B cell (primary cell): ENCODE data around the gene KIDINS220. TPM values are rescaled to one million over a fixed set of nuclear protein-coding genes. Genes with fewer than 3 reads are reported as not detected.

Experiments
- ATAC-seq: fragments of 200-7000 bp; cut with Tn5 transposase; one replicate; pipeline ENCODE4 v1.10.0; 2021; ENCODE audit warnings: low read depth, mild to moderate bottlenecking, moderate number of reproducible peaks, moderate library complexity
- CTCF ChIA-PET: fragments of 350-600 bp; sonication (Branson Sonifier 250); formaldehyde crosslinking; loops from one replicate; lab custom pipeline; 2021; ENCODE audit warnings: antibody characterized with exemption, inconsistent platforms; lab: Charles Lee
- POLR2A ChIA-PET: fragments of 350-600 bp; sonication (Branson Sonifier 250); formaldehyde crosslinking; loops from one replicate; lab custom pipeline; 2021; ENCODE audit warnings: antibody characterized with exemption; lab: Charles Lee
- DNase-seq: peaks from one replicate; pipeline ENCODE4 v3.0.0; 2013
- H2AFZ ChIP-seq: 2 replicates; pipeline ENCODE4 v1.6.1; 2012; ENCODE audit warnings: mild to moderate bottlenecking, low read depth, low read length; ENCODE audit not compliant: insufficient read depth, poor library complexity, severe bottlenecking
- H3K27ac ChIP-seq, 2 donors: 1 replicate in 1 of 2; 2 replicates in 1 of 2; pipeline ENCODE4 v1.5.1; 2012 to 2013; ENCODE audit warnings: low read length in 2 of 2, mild to moderate bottlenecking in 2 of 2, moderate library complexity in 1 of 2
- H3K27me3 ChIP-seq, 4 experiments: fragments of 200-600 bp in 1 of 4; sonication (generic) in 1 of 4; replicated peaks in 1 of 4; 1 replicate in 2 of 4; 2 replicates in 2 of 4; pipeline versions ENCODE4 v1.6.1 to v1.7.0; 2013 to 2016; ENCODE audit warnings: low read length in 3 of 4, mild to moderate bottlenecking in 2 of 4, mixed read lengths in 1 of 4, moderate library complexity in 1 of 4; ENCODE audit not compliant: insufficient read depth in 4 of 4, control insufficient read depth in 3 of 4; ENCODE audit errors: control extremely low read depth in 1 of 4
- H3K36me3 ChIP-seq, 2 experiments: replicated peaks in 1 of 2; 1 replicate in 1 of 2; 2 replicates in 1 of 2; pipeline versions ENCODE4 v1.6.1 to v1.7.1; 2013; ENCODE audit warnings: low read length in 1 of 2; ENCODE audit not compliant: insufficient read depth in 2 of 2, control insufficient read depth in 1 of 2; ENCODE audit errors: control extremely low read depth in 1 of 2, extremely low read depth in 1 of 2
- H3K4me1 ChIP-seq, 2 donors: fragments of 200-600 bp in 1 of 2; sonication (generic) in 1 of 2; 1 replicate in 1 of 2; 2 replicates in 1 of 2; pipeline versions ENCODE4 v1.5.1 to v1.6.1; 2013 to 2017; ENCODE audit warnings: low read length in 2 of 2; ENCODE audit not compliant: control insufficient read depth in 2 of 2, insufficient read depth in 2 of 2
- H3K4me2 ChIP-seq: replicated peaks from 2 replicates; pipeline ENCODE3; 2012; ENCODE audit warnings: mild to moderate bottlenecking, low read depth, low read length; ENCODE audit not compliant: poor library complexity, severe bottlenecking
- H3K4me3 ChIP-seq, 5 experiments: fragments of 200-600 bp in 1 of 5; sonication (generic) in 1 of 5; 1 replicate in 3 of 5; 2 replicates in 2 of 5; pipeline versions ENCODE4 v1.5.1 to v1.7.0; 2011 to 2016; ENCODE audit warnings: low read length in 4 of 5, mild to moderate bottlenecking in 4 of 5, low read depth in 2 of 5, control low read depth in 1 of 5, moderate library complexity in 1 of 5; ENCODE audit not compliant: insufficient read depth in 1 of 5; ENCODE audit errors: control extremely low read depth in 1 of 5, extremely low read depth in 1 of 5
- H3K79me2 ChIP-seq: fragments of 200-600 bp; sonication (generic); one replicate; pipeline ENCODE4 v1.6.0; 2016; ENCODE audit warnings: low read length; ENCODE audit not compliant: control insufficient read depth, insufficient read depth
- H3K9ac ChIP-seq: fragments of 200-600 bp; sonication (generic); 2 replicates; pipeline ENCODE4 v1.6.1; 2017; ENCODE audit warnings: mild to moderate bottlenecking, low read length, moderate library complexity
- H3K9me3 ChIP-seq, 3 donors: one replicate each; pipeline versions ENCODE4 v1.6.1 to v1.7.1; 2013; ENCODE audit warnings: low read length in 2 of 3; ENCODE audit not compliant: control insufficient read depth in 2 of 3, insufficient read depth in 1 of 3; ENCODE audit errors: control extremely low read depth in 1 of 3
- H4K20me1 ChIP-seq: 2 replicates; pipeline ENCODE4 v1.6.0; 2012; ENCODE audit warnings: mild to moderate bottlenecking, low read length; ENCODE audit not compliant: insufficient read depth, control insufficient read depth, poor library complexity, severe bottlenecking
- H3K27ac Mint-ChIP-seq: one replicate; pipeline ENCODE4 v1.8.0; 2021; ENCODE audit warnings: mixed read lengths
- H3K27me3 Mint-ChIP-seq: one replicate; pipeline ENCODE4 v1.8.0; 2021; ENCODE audit warnings: mixed read lengths
- H3K4me1 Mint-ChIP-seq: one replicate; pipeline ENCODE4 v1.8.0; 2021; ENCODE audit warnings: mixed read lengths
- H3K4me3 Mint-ChIP-seq: one replicate; pipeline ENCODE4 v1.8.0; 2021; ENCODE audit warnings: mixed read lengths
- H3K9me3 Mint-ChIP-seq: one replicate; pipeline ENCODE4 v1.8.0; 2022; ENCODE audit warnings: mixed read lengths; ENCODE audit not compliant: insufficient read depth
- CTCF ChIP-seq: fragments of 200-600 bp; IDR thresholded peaks from one replicate; pipeline ENCODE4 v1.8.0; 2022; ENCODE audit warnings: antibody characterized with exemption, mild to moderate bottlenecking
- EZH2 ChIP-seq: IDR thresholded peaks from 2 replicates; pipeline ENCODE4 v1.6.1; 2012; ENCODE audit warnings: borderline replicate concordance, low read depth, mild to moderate bottlenecking, moderate library complexity, low read length; ENCODE audit not compliant: insufficient read depth, poor library complexity, severe bottlenecking
- WGBS: methylation state at CpG from one replicate; pipeline ENCODE4 v1.1.5; 2013; ENCODE audit warnings: missing lambda C conversion rate; ENCODE audit not compliant: insufficient coverage; 5-methylcytosine and 5-hydroxymethylcytosine counted together
- intact Hi-C: fragments of 100-400 bp; cut with micrococcal nuclease; formaldehyde crosslinking; loops from one replicate; pipeline ENCODE4 v1.10.0; 2022
- polyA plus RNA-seq: library from polyadenylated mRNA; depleted of rRNA; stranded (reverse); fragments of >200 nt; gene quantifications from 2 replicates; pipeline ENCODE4 v1.2.3, GENCODE V29; 2012
- total RNA-seq, 2 donors: library from RNA; stranded (reverse); fragments of 120-200 nt in 1 of 2; gene quantifications; 1 replicate in 1 of 2; 2 replicates in 1 of 2; pipeline versions ENCODE4 v1.2.3 to v1.2.4, GENCODE V29; 2013 to 2022

KIDINS220 gene
- total and polyA plus RNA-seq, 2 donors (not counting 1 experiment from before 2014, with no cell fraction given): 12.5 to 36.6 TPM

- no peak overlapping the region for H2AFZ ChIP-seq
- peaks cover 33% of the 10 kb centered on the region for H3K27me3 Mint-ChIP-seq
- no peak overlapping the region for H3K27ac ChIP-seq
- no peaks in the 10 kb centered on the region for H3K9me3 Mint-ChIP-seq
- TF ChIP-seq EZH2: no peak
- TF ChIP-seq CTCF: no peak
- ATAC-seq (no peak), DNase-seq (no peak)
- no peaks in the 10 kb centered on the region for H3K4me1 ChIP-seq
- H3K27me3 ChIP-seq: peaks cover 0 to 7% (median 3%) of the 10 kb centered on the region in 4 experiments
- no peaks in the 10 kb centered on the region for H3K4me1 Mint-ChIP-seq
- H4K20me1 ChIP-seq: no peaks in the 10 kb centered on the region
- no peak overlapping the region for H3K4me3 ChIP-seq
- no peak overlapping the region for H3K27ac Mint-ChIP-seq
- intact Hi-C loops: no loop called here
- no peak overlapping the region for H3K4me3 Mint-ChIP-seq
- no peaks in the 10 kb centered on the region for H3K79me2 ChIP-seq
- no peaks in the 10 kb centered on the region for H3K36me3 ChIP-seq
- WGBS: no CpG with 5 or more reads among the region's 6 CpGs
- H3K9ac ChIP-seq: no peak overlapping the region
- no peak overlapping the region for H3K4me2 ChIP-seq
- H3K9me3 ChIP-seq: no peaks in the 10 kb centered on the region
- ChIA-PET CTCF (no interaction called here), POLR2A (no interaction called here)
These were observed 10.0 kb upstream of the KIDINS220 start for GRCh38 chr2:8847400-8847799.

- no peak for TF ChIP-seq CTCF
- TF ChIP-seq EZH2: no peak
- H3K27me3 ChIP-seq: peaks cover 0 to 7% (median 2%) of the 10 kb centered on the region in 4 experiments
- peaks cover 4 to 6% of the 10 kb centered on the region in 2 donors for H3K4me1 ChIP-seq
- peaks cover 0 to 11% (median 0%) of the 10 kb centered on the region in 3 donors for H3K9me3 ChIP-seq
- Mint-ChIP-seq H3K27ac (no peak overlapping the region), H3K9me3 (no peaks in the 10 kb centered on the region), H3K27me3 (peaks cover 29% of the 10 kb centered on the region), H3K4me1 (peaks cover 3% of the 10 kb centered on the region), H3K4me3 (no peak overlapping the region)
- H3K4me3 ChIP-seq: no peak overlapping the region
- no peak for ATAC-seq
- POLR2A ChIA-PET: no interaction called here
- intact Hi-C loops: no loop called here
- H3K9ac ChIP-seq: no peak overlapping the region
- no peaks in the 10 kb centered on the region for H3K36me3 ChIP-seq
- no peak for DNase-seq
- H3K27ac ChIP-seq: no peak overlapping the region
- H4K20me1 ChIP-seq: no peaks in the 10 kb centered on the region
- WGBS: 95% methylated on average over 4 of the region's 4 CpGs
- no peak overlapping the region for H2AFZ ChIP-seq
- CTCF ChIA-PET: no interaction called here
- H3K4me2 ChIP-seq: no peak overlapping the region
- H3K79me2 ChIP-seq: peaks cover 26% of the 10 kb centered on the region
These were observed 4.5 kb upstream of the KIDINS220 start for GRCh38 chr2:8841932-8842331.
